ENCODE results near the gene TBC1D4. TPM values are rescaled to one million over a fixed set of nuclear protein-coding genes. Genes with fewer than 3 reads are reported as not detected.
"Not testable (repeated sequence)": the region's sequence is repeated elsewhere in the genome, so short reads cannot be mapped to it uniquely, and the experiment has no call there.

Gene TBC1D4
- total RNA-seq, 4 donors from 2014 or later: 14.9 to 20.8 (median 16.6) TPM

DNA sequence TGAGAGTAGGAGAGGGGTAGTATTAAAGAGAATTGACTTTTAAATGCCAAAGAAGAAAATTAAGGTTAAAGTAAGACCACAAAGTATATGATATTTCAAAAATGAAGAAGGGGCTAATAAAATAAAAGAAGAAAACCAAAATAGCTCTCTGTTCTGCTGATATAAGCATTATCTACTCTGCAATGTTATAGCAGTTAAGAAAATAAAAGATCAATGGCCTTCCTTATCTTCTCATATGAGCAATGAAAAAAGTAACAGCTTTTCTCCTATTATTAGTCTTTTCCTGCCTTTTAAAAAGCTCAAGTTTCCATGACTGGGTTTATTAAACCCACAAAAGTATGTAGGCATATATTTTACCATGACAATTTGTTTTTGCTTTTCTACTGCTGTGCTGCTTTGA is 126.4 kb downstream of the TBC1D4 start:
- intact Hi-C loops (cut with DNase I): no loop called here
- DNase-seq: no peak
- H3K4me3 ChIP-seq: no peak overlapping the region
- H3K4me1 ChIP-seq: no peaks in the 10 kb centered on the region
- peaks cover 0 to 49% (median 0%) of the 10 kb centered on the region in 3 donors for H3K36me3 ChIP-seq
- no peaks in the 10 kb centered on the region for H3K9me3 ChIP-seq
- no peaks in the 10 kb centered on the region for H3K27me3 ChIP-seq
- no peak overlapping the region for H3K27ac ChIP-seq
- no peak for TF ChIP-seq POLR2A (IDR thresholded peaks at IDR 0.05)

DNA sequence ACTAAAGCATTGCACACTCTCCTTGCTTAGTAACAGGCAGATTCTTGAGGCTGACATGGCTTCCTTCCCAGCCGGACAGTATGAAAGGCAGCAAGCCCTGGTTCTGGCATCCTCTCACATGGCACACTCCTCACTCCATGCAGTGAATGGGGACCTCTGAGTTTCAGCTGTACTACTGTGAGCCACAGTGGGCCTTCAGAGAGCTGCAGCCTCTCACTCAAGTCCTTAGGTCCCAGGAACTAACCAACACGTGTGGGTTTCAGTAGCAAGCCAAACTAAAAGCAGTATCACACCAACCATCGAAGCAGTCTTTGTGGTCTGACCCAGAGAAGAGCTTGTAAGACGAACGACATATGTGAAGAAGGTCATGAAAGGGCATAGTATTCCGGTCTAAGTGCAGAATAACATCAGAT is 128.2 kb downstream of the TBC1D4 start:
- Histone ChIP-seq H3K27me3 (no peaks in the 10 kb centered on the region), H3K4me1 (no peaks in the 10 kb centered on the region), H3K36me3 (peaks cover 0 to 52% (median 0%) of the 10 kb centered on the region in 3 donors), H3K9me3 (no peaks in the 10 kb centered on the region), H3K27ac (no peak overlapping the region), H3K4me3 (no peak overlapping the region)
- DNase-seq: no peak
- TF ChIP-seq, protein P1, sequence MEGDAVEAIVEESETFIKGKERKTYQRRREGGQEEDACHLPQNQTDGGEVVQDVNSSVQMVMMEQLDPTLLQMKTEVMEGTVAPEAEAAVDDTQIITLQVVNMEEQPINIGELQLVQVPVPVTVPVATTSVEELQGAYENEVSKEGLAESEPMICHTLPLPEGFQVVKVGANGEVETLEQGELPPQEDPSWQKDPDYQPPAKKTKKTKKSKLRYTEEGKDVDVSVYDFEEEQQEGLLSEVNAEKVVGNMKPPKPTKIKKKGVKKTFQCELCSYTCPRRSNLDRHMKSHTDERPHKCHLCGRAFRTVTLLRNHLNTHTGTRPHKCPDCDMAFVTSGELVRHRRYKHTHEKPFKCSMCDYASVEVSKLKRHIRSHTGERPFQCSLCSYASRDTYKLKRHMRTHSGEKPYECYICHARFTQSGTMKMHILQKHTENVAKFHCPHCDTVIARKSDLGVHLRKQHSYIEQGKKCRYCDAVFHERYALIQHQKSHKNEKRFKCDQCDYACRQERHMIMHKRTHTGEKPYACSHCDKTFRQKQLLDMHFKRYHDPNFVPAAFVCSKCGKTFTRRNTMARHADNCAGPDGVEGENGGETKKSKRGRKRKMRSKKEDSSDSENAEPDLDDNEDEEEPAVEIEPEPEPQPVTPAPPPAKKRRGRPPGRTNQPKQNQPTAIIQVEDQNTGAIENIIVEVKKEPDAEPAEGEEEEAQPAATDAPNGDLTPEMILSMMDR (IDR thresholded peaks at IDR 0.05): no peak
- no peak for TF ChIP-seq POLR2A (IDR thresholded peaks at IDR 0.05)
- intact Hi-C loops (cut with DNase I): no loop called here
- 86 to 90% methylated on average over 6 of the region's 6 CpGs for WGBS, 2 donors

DNA sequence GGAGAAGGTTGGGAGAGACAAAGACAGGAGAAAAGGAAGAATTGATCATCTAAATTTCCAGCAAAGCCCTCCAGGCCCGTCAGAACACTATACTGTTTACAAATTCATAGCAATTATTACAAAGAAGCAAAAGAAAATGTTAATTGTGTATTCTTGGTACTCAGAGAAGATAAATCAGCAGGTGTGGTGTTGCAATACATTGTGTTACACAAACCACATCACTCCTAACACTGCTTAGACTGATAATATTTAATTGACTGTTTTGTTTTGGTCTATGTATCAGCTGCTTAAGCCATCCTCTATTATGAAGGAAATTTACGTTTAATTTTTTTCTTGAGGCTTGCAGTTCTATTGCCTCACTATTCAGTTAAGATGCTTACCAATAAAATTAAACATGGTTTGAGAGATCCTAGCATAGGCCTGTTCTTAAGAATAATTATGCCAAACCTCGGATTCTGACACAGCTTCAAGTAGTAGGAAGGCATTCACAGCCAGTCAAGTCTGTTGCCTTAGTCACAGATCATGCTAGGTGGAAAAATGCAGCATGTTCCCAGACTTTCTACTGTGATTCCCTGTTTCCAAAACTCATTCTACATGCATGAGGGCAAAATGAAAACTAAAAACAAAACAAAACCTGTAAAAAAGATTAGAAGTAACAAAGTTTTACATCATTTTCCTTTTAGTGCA is 129.2 kb downstream of the TBC1D4 start:
- Histone ChIP-seq H3K36me3 (peaks cover 0 to 61% (median 0%) of the 10 kb centered on the region in 3 donors), H3K9me3 (no peaks in the 10 kb centered on the region), H3K27me3 (no peaks in the 10 kb centered on the region), H3K4me1 (no peaks in the 10 kb centered on the region), H3K27ac (no peak overlapping the region), H3K4me3 (no peak overlapping the region)
- WGBS, 2 donors: 95 to 97% methylated on average over 3 of the region's 3 CpGs
- intact Hi-C loops (cut with DNase I): no loop called here
- TF ChIP-seq, protein P1 (IDR thresholded peaks at IDR 0.05): no peak
- no peak for TF ChIP-seq POLR2A (IDR thresholded peaks at IDR 0.05)
- no peak for DNase-seq

DNA sequence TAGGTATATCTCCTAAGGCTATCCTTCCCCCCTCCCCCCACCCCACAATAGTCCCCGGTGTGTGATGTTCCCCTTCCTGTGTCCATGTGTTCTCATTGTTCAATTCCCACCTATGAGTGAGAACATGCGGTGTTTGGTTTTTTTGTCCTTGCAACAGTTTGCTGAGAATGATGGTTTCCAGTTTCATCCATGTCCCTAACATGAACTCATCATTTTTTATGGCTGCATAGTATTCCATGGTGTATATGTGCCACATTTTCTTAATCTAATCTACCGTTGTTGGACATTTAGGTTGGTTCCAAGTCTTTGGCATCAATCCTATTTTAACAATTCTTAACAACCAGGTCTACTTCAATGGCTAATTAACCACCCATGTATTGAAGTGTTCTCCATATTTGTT is 130.4 kb downstream of the TBC1D4 start:
- peaks cover 0 to 74% (median 0%) of the 10 kb centered on the region in 3 donors for H3K36me3 ChIP-seq
- intact Hi-C loops (cut with DNase I); H3K4me3 ChIP-seq; H3K27me3 ChIP-seq; H3K9me3 ChIP-seq; H3K27ac ChIP-seq; DNase-seq; H3K4me1 ChIP-seq: not testable (repeated sequence)
- 97 to 98% methylated on average over 3 of the region's 3 CpGs for WGBS, 2 donors

DNA sequence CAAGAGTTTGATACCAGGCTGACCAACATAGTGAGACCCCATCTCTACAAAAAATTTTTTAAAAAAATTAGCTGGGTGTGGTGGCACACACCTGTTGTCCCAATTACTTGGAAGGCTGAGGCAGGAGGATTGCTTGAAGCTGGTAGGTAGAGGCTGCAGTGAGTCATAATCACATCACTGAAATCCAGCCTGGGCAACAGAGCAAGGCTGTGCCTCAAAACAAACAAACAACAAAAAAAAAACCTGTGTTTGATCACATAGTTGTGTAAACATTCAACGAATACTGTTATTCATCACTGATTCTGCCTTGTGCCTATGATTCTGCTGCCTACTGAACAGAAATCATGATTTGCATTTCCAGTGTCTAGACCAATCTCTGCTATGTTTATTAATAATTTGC is 134.0 kb downstream of the TBC1D4 start:
- H3K9me3 ChIP-seq: no peaks in the 10 kb centered on the region
- H3K4me3 ChIP-seq: no peak overlapping the region
- WGBS, 2 donors: 44 to 80% methylated on average over 1 of the region's 1 CpG
- no peak for TF ChIP-seq POLR2A (IDR thresholded peaks at IDR 0.05)
- TF ChIP-seq, protein P1 (IDR thresholded peaks at IDR 0.05): no peak
- DNase-seq: no peak
- intact Hi-C loops (cut with DNase I): no loop called here
- peaks cover 0 to 54% (median 0%) of the 10 kb centered on the region in 3 donors for H3K36me3 ChIP-seq
- no peaks in the 10 kb centered on the region for H3K4me1 ChIP-seq
- no peaks in the 10 kb centered on the region for H3K27me3 ChIP-seq
- H3K27ac ChIP-seq: no peak overlapping the region

DNA sequence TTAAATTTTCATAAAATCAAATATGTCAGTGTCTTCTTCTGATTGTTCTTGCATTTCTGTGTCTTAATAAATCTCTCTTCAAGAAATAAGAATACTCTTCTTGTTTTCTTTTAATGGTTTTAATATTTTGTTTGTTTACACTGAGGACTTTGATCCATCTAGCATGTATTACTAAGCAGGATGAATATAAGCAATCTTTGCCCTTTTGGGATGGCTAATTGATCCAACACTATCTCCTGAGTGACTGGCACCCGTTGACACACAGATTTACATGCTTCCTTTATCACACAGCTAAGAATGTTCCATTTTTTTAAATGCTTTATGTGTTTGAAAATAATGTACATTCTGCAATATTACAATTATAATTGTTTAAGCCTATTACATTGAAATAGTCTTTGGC is 134.5 kb downstream of the TBC1D4 start:
- Histone ChIP-seq H3K36me3 (peaks cover 0 to 49% (median 0%) of the 10 kb centered on the region in 3 donors), H3K9me3 (no peaks in the 10 kb centered on the region), H3K4me3 (no peak overlapping the region), H3K4me1 (no peaks in the 10 kb centered on the region), H3K27ac (no peak overlapping the region), H3K27me3 (no peaks in the 10 kb centered on the region)
- no peak for DNase-seq
- intact Hi-C loops (cut with DNase I): no loop called here
- TF ChIP-seq POLR2A (IDR thresholded peaks at IDR 0.05): no peak
- TF ChIP-seq, protein P1 (IDR thresholded peaks at IDR 0.05): no peak
- 92 to 100% methylated on average over 1 of the region's 1 CpG for WGBS, 2 donors

All from esophagus squamous epithelium (tissue), 5 donors.